Activated B cell treated with CpG ODN at 0.5 μM for 24 hours (primary cell): ENCODE measurements around the gene ANKMY1. TPM values are rescaled to one million over a fixed set of nuclear protein-coding genes. Genes with fewer than 3 reads are reported as not detected.

Experiments used
- ATAC-seq: fragments of 200-7000 bp; cut with Tn5 transposase; one replicate; pipeline ENCODE4 v1.10.0; 2021; ENCODE audit warnings: low read depth, mild to moderate bottlenecking, moderate library complexity
- CTCF ChIA-PET: fragments of 350-600 bp; sonication (Branson Sonifier 250); formaldehyde crosslinking; loops from one replicate; lab custom pipeline; 2021; ENCODE audit warnings: antibody characterized with exemption; lab: Charles Lee
- POLR2A ChIA-PET: fragments of 350-600 bp; sonication (Branson Sonifier 250); formaldehyde crosslinking; loops from one replicate; lab custom pipeline; 2021; ENCODE audit warnings: antibody characterized with exemption; lab: Charles Lee
- DNase-seq: peaks from one replicate; pipeline ENCODE4 v3.0.0; 2022
- H3K27ac Mint-ChIP-seq: one replicate; pipeline ENCODE4 v1.8.0; 2020; ENCODE audit warnings: mixed read lengths
- H3K27me3 Mint-ChIP-seq: one replicate; pipeline ENCODE4 v1.8.0; 2021; ENCODE audit warnings: mixed read lengths
- H3K36me3 Mint-ChIP-seq: one replicate; pipeline ENCODE4 v1.8.0; 2021; ENCODE audit warnings: low read depth, mixed read lengths
- H3K4me1 Mint-ChIP-seq: one replicate; pipeline ENCODE4 v1.8.0; 2021; ENCODE audit warnings: mixed read lengths
- H3K4me3 Mint-ChIP-seq: one replicate; pipeline ENCODE4 v1.8.0; 2020; ENCODE audit warnings: mild to moderate bottlenecking, mixed read lengths
- H3K9me3 Mint-ChIP-seq: one replicate; pipeline ENCODE4 v1.8.0; 2020; ENCODE audit warnings: mixed read lengths
- intact Hi-C: fragments of 100-400 bp; cut with micrococcal nuclease; formaldehyde crosslinking; loops from one replicate; pipeline ENCODE4 v1.15.1; 2024
- total RNA-seq: library from RNA; stranded (reverse); gene quantifications from 2 replicates; pipeline ENCODE4 v1.2.3, GENCODE V29; 2022
- TF ChIP-seq, protein P1 (sequence below): fragments of 200-600 bp; IDR thresholded peaks from one replicate; pipeline ENCODE4 v1.8.0; 2022; ENCODE audit warnings: antibody characterized with exemption, mild to moderate bottlenecking

ANKMY1 gene
- total RNA-seq, 1 donor from 2014 or later = 40.4 TPM

DNA sequence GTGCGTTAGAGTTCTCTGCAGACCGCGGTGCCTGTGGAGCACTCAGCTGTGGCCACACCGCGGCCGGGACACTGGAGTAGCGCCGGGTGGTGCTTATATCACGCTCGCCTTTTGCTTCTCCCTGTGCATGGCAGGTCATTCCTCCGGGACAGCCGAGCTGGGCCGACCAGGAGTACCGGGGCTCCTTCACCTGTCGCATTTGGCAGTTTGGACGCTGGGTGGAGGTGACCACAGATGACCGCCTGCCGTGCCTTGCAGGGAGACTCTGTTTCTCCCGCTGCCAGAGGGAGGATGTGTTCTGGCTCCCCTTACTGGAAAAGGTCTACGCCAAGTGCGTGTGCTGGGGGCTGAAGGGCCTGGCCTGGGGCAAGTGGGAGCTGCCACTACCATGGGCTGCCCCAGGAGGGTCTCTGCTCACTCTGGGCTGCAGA is 32.9 kb upstream of the ANKMY1 start:
- Mint-ChIP-seq H3K27ac (no peak overlapping the region), H3K4me3 (no peak overlapping the region), H3K4me1 (peaks cover 26% of the 10 kb centered on the region), H3K36me3 (peaks cover 43% of the 10 kb centered on the region), H3K9me3 (no peaks in the 10 kb centered on the region), H3K27me3 (no peaks in the 10 kb centered on the region)
- intact Hi-C loops = no loop called here
- POLR2A ChIA-PET = no interaction called here
- TF ChIP-seq, protein P1, sequence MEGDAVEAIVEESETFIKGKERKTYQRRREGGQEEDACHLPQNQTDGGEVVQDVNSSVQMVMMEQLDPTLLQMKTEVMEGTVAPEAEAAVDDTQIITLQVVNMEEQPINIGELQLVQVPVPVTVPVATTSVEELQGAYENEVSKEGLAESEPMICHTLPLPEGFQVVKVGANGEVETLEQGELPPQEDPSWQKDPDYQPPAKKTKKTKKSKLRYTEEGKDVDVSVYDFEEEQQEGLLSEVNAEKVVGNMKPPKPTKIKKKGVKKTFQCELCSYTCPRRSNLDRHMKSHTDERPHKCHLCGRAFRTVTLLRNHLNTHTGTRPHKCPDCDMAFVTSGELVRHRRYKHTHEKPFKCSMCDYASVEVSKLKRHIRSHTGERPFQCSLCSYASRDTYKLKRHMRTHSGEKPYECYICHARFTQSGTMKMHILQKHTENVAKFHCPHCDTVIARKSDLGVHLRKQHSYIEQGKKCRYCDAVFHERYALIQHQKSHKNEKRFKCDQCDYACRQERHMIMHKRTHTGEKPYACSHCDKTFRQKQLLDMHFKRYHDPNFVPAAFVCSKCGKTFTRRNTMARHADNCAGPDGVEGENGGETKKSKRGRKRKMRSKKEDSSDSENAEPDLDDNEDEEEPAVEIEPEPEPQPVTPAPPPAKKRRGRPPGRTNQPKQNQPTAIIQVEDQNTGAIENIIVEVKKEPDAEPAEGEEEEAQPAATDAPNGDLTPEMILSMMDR = no peak
- ATAC-seq (no peak), DNase-seq (no peak)
- CTCF ChIA-PET = no interaction called here

DNA sequence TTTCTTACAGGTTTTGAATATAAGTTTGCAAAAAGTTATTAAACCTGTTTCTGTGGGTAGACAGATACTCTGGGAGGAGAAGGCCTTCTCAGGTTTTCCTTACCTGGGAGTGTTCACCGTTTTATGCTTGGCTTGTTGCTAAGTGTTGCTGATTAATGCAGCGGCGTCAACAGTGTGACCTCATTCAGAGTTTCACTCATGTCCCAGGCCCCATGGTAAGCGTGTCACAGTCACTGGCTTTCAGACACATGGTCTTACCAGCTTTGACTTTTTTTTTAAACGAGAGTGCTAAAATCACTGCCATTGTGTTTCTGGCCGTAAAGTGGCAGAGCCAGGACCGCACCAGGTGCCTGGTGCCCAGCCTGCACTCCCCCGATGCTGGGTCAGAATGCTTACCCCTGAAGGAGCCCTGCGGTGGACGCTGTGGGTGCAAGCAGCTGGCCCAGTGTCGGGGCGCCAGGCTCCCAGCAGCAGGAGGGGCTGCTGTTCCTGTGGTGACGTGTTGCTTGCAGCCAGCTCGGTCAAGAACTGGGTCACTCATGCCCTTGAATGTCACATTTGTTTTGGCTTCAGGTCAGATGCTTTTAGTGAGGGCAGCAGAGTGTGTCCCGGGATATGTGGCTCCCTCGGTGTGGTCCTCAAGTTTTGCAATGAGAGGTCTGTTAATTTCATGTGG is 32.2 kb upstream of the ANKMY1 start:
- ATAC-seq (no peak), DNase-seq (no peak)
- ChIA-PET POLR2A (interaction anchor here (6.3 kb wide), 1 partner anchor 24 kb away, joined by 536 read pairs; the partner anchor contains the start of genes DUSP28 and RNPEPL1), CTCF (no interaction called here)
- intact Hi-C loops = no loop called here
- Mint-ChIP-seq H3K36me3 (peaks cover 43% of the 10 kb centered on the region), H3K4me1 (peaks cover 33% of the 10 kb centered on the region), H3K27me3 (no peaks in the 10 kb centered on the region), H3K9me3 (no peaks in the 10 kb centered on the region), H3K4me3 (no peak overlapping the region), H3K27ac (no peak overlapping the region)
- TF ChIP-seq, protein P1 = no peak

DNA sequence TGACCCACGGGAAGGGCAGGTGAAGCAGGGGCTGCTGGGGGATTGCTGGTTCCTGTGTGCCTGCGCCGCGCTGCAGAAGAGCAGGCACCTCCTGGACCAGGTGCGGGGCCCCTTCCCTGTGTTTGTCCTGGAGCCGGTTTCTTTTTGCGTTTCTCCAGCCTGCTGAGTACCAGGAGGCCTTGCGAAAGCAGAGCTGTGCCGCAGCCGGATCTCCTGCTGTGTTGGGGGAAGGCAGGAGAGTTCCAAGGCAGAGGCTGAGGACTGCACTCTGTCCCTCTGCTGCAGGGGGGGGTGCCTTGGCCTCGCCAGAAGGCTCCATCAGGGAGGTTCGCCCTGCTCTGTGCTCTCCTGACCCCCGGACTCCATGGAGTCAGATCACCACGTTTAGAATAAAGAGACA is 31.6 kb upstream of the ANKMY1 start:
- intact Hi-C loops = no loop called here
- no peaks in the 10 kb centered on the region for H3K27me3 Mint-ChIP-seq
- POLR2A ChIA-PET = interaction anchor here (6.3 kb wide), 1 partner anchor 24 kb away, joined by 536 read pairs; the partner anchor contains the start of genes DUSP28 and RNPEPL1

DNA sequence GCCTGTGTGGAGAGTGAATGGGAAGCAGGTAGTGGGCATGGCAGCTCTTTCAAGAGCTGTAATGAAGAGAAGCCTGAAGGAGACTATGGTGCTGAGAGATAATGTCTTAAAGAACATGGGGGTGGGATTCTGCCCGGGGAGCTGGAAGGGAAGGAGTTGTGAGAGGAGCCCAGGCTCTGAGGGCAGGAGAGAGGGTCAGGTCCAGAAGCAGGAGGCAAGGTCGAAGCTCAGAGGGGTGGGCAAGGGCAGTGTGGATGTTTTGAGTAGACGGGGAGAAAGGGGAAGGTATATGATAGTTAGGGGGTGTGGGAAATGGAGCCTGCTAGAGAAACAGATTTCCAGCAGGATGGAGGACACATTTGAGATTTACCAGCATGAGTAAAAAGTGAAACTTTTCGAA is 30.9 kb upstream of the ANKMY1 start:
- no peak overlapping the region for H3K27ac Mint-ChIP-seq
- H3K9me3 Mint-ChIP-seq = no peaks in the 10 kb centered on the region
- H3K27me3 Mint-ChIP-seq = no peaks in the 10 kb centered on the region
- DNase-seq = no peak
- ChIA-PET POLR2A (interaction anchor here (6.3 kb wide), 1 partner anchor 23 kb away, joined by 536 read pairs; the partner anchor contains the start of genes DUSP28 and RNPEPL1), CTCF (no interaction called here)
- TF ChIP-seq, protein P1 = no peak
- intact Hi-C loops = no loop called here
- peaks cover 45% of the 10 kb centered on the region for H3K36me3 Mint-ChIP-seq
- peaks cover 44% of the 10 kb centered on the region for H3K4me1 Mint-ChIP-seq
- H3K4me3 Mint-ChIP-seq = peak overlapping the region; percentile 95
- no peak for ATAC-seq

More for the DNA sequence above, 31.6 kb upstream of the ANKMY1 start:
- peaks cover 43% of the 10 kb centered on the region for H3K36me3 Mint-ChIP-seq
- peaks cover 39% of the 10 kb centered on the region for H3K4me1 Mint-ChIP-seq
- no peak overlapping the region for H3K27ac Mint-ChIP-seq
- DNase-seq (no peak), ATAC-seq (no peak)
- H3K4me3 Mint-ChIP-seq = no peak overlapping the region
- TF ChIP-seq, protein P1 = no peak
- CTCF ChIA-PET = no interaction called here
- H3K9me3 Mint-ChIP-seq = no peaks in the 10 kb centered on the region

DNA sequence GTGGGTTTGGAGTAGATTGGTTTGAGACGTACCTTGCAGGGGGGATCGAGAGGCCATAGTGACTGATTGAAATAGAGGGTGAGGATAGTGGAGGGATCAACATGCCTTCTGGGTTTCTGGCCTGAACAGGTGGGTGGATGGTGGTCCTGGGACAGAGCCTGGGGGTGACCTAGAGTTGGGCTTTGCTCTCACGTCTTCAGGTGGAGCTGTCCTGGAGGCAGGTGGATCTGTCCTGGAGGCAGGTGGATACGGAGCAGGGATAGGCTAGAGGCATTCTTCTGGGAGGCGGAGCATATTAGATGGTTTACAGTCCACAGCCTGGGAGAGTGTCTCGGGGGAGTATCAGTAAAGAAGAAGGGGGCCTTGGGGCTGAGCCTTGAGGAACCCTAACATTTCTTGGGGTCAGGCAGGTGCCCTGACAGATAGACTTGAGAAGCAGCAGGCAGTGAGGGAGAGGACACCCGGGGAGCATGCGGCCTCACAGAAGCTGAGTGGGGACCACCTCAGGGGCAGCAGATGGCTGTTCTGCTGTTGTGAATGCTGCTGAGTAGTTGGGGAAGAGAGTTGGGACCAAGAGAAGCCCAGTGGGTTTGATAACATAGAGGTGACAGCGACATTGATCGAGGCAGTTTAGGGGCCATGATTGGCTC is 30.3 kb upstream of the ANKMY1 start:
- ATAC-seq (no peak), DNase-seq (no peak)
- Mint-ChIP-seq H3K9me3 (no peaks in the 10 kb centered on the region), H3K27ac (peak overlapping the region; percentile 39), H3K27me3 (no peaks in the 10 kb centered on the region), H3K36me3 (peaks cover 45% of the 10 kb centered on the region), H3K4me3 (peak overlapping the region; percentile 95), H3K4me1 (peaks cover 47% of the 10 kb centered on the region)
- intact Hi-C loops = no loop called here
- ChIA-PET CTCF (interaction anchor here (4.1 kb wide), 1 partner anchor 22 kb away, joined by 52 read pairs; no protein-coding TSS in a partner anchor), POLR2A (interaction anchor here (1.4 to 6.3 kb wide), 3 partner anchors 22 to 1295 kb away, joined by 3 to 536 read pairs (median 4); partner anchors contain the start of genes DUSP28, ING5 and RNPEPL1)
- TF ChIP-seq, protein P1 = no peak
